ENCODE data around the gene RAB21.

RAB21 gene

GRCh38 chr12:71732357-71732712, 22.3 kb upstream of the RAB21 start:
- H3K79me2 ChIP-seq (ENCODE audit: control insufficient read depth, low read length), result no peaks in the 10 kb centered on the region
- no peaks in the 10 kb centered on the region for H3K9me2 ChIP-seq (replicated peaks; ENCODE audit: control insufficient read depth, low read length)
- H3F3A ChIP-seq (ENCODE audit: control insufficient read depth, insufficient read depth), result no peaks in the 10 kb centered on the region; the same call in 1 of the 2 replicates
- no peak overlapping the region for H3K4me3 ChIP-seq (ENCODE audit: low read length)
- H4K20me1 ChIP-seq (ENCODE audit: control insufficient read depth, insufficient read depth, low read depth, low read length), result no peaks in the 10 kb centered on the region
- no peaks in the 10 kb centered on the region for H3K9me3 ChIP-seq (ENCODE audit: control insufficient read depth, insufficient read depth, low read length)
- no peaks in the 10 kb centered on the region for H3K27me3 ChIP-seq (ENCODE audit: control insufficient read depth, low read length)
- no peaks in the 10 kb centered on the region for H3K36me3 ChIP-seq (ENCODE audit: control insufficient read depth, low read length)
- no peak overlapping the region for H3K4me2 ChIP-seq (ENCODE audit: low read length)
- no peak overlapping the region for H3K27ac ChIP-seq (ENCODE audit: low read depth, low read length)
- peaks cover 21% of the 10 kb centered on the region for H3K4me1 ChIP-seq (ENCODE audit: control insufficient read depth, low read length)
- no peak for TF ChIP-seq CTCF (IDR thresholded peaks at IDR 0.05; ENCODE audit: low read depth, low read length, poor library complexity, severe bottlenecking)
- TF ChIP-seq EZH2phosphoT487 (IDR thresholded peaks at IDR 0.05; ENCODE audit: borderline replicate concordance, low read length), result no peak

GRCh38 chr12:71737197-71737596, 17.5 kb upstream of the RAB21 start:
- no peaks in the 10 kb centered on the region for H3K9me3 ChIP-seq (ENCODE audit: control insufficient read depth, insufficient read depth, low read length)
- peak overlapping the region; percentile 72 for H3K27ac ChIP-seq (ENCODE audit: low read depth, low read length)
- no peaks in the 10 kb centered on the region for H3K79me2 ChIP-seq (ENCODE audit: control insufficient read depth, low read length)
- H3K9me2 ChIP-seq (replicated peaks; ENCODE audit: control insufficient read depth, low read length), result no peaks in the 10 kb centered on the region
- no peaks in the 10 kb centered on the region for H3K36me3 ChIP-seq (ENCODE audit: control insufficient read depth, low read length)
- peak overlapping the region; percentile 65 for H3K4me3 ChIP-seq (ENCODE audit: low read length)
- no peak for TF ChIP-seq CTCF (IDR thresholded peaks at IDR 0.05; ENCODE audit: low read depth, low read length, poor library complexity, severe bottlenecking)
- no peak for TF ChIP-seq EZH2phosphoT487 (IDR thresholded peaks at IDR 0.05; ENCODE audit: borderline replicate concordance, low read length)
- H3K4me2 ChIP-seq (ENCODE audit: low read length), result peak overlapping the region; percentile 84
- H3K4me1 ChIP-seq (ENCODE audit: control insufficient read depth, low read length), result peaks cover 27% of the 10 kb centered on the region
- no peaks in the 10 kb centered on the region for H4K20me1 ChIP-seq (ENCODE audit: control insufficient read depth, insufficient read depth, low read depth, low read length)
- H3F3A ChIP-seq (ENCODE audit: control insufficient read depth, insufficient read depth), result no peaks in the 10 kb centered on the region; the same call in 1 of the 2 replicates
- no peaks in the 10 kb centered on the region for H3K27me3 ChIP-seq (ENCODE audit: control insufficient read depth, low read length)

- H3K27ac ChIP-seq (ENCODE audit: low read depth, low read length), result no peak overlapping the region
- no peak overlapping the region for H3K4me3 ChIP-seq (ENCODE audit: low read length)
- no peak overlapping the region for H3K4me2 ChIP-seq (ENCODE audit: low read length)
- no peaks in the 10 kb centered on the region for H3K79me2 ChIP-seq (ENCODE audit: control insufficient read depth, low read length)
- H3F3A ChIP-seq (ENCODE audit: control insufficient read depth, insufficient read depth), result peaks cover 10% of the 10 kb centered on the region; the same call in 1 of the 2 replicates
- no peak for TF ChIP-seq CTCF (IDR thresholded peaks at IDR 0.05; ENCODE audit: low read depth, low read length, poor library complexity, severe bottlenecking)
- no peak for TF ChIP-seq EZH2phosphoT487 (IDR thresholded peaks at IDR 0.05; ENCODE audit: borderline replicate concordance, low read length)
- H3K27me3 ChIP-seq (ENCODE audit: control insufficient read depth, low read length), result no peaks in the 10 kb centered on the region
- H4K20me1 ChIP-seq (ENCODE audit: control insufficient read depth, insufficient read depth, low read depth, low read length), result no peaks in the 10 kb centered on the region
- H3K36me3 ChIP-seq (ENCODE audit: control insufficient read depth, low read length), result no peaks in the 10 kb centered on the region
- H3K9me3 ChIP-seq (ENCODE audit: control insufficient read depth, insufficient read depth, low read length), result no peaks in the 10 kb centered on the region
- no peaks in the 10 kb centered on the region for H3K9me2 ChIP-seq (replicated peaks; ENCODE audit: control insufficient read depth, low read length)
- H3K4me1 ChIP-seq (ENCODE audit: control insufficient read depth, low read length), result peaks cover 11% of the 10 kb centered on the region
These were observed 11.7 kb upstream of the RAB21 start for GRCh38 chr12:71742998-71743397.

Measured in DOHH2 (cell line).